Neuronal stem cell (in vitro differentiated cells): ENCODE measurements around the gene RAD9A.
A peak's percentile ranks its signal among the peaks of the same experiment; 100 is the strongest.

Experiments used
- DNase-seq: peaks from one replicate; pipeline ENCODE4 v3.0.0-alpha.2; 2013; ENCODE audit warnings: low spot score
- H2AFZ ChIP-seq: one replicate; pipeline ENCODE4 v1.6.1; 2013; ENCODE audit warnings: mild to moderate bottlenecking, low read length, inconsistent platforms
- H2AK5ac ChIP-seq: 2 replicates; pipeline ENCODE4 v1.6.1; 2013; ENCODE audit warnings: low read depth, mild to moderate bottlenecking, inconsistent platforms, low read length, moderate library complexity, mixed read lengths
- H2BK120ac ChIP-seq: 2 replicates; pipeline ENCODE4 v1.6.1; 2013; ENCODE audit warnings: low read depth, mild to moderate bottlenecking, inconsistent platforms, low read length, moderate library complexity, mixed read lengths
- H2BK12ac ChIP-seq: one replicate; pipeline ENCODE4 v1.6.1; 2013; ENCODE audit warnings: low read length, inconsistent platforms
- H2BK15ac ChIP-seq: 2 replicates; pipeline ENCODE4 v1.6.1; 2013; ENCODE audit warnings: mild to moderate bottlenecking, low read length, inconsistent platforms, mixed read lengths
- H2BK5ac ChIP-seq: one replicate; pipeline ENCODE4 v1.6.1; 2013; ENCODE audit warnings: inconsistent platforms, mild to moderate bottlenecking, low read length, moderate library complexity
- H3K14ac ChIP-seq: one replicate; pipeline ENCODE4 v1.6.1; 2013; ENCODE audit warnings: low read length, inconsistent platforms
- H3K18ac ChIP-seq: 2 replicates; pipeline ENCODE4 v1.6.1; 2013; ENCODE audit warnings: low read length, inconsistent platforms
- H3K23ac ChIP-seq: 2 replicates; pipeline ENCODE4 v1.6.1; 2013; ENCODE audit warnings: low read depth, mild to moderate bottlenecking, mixed read lengths, low read length, inconsistent platforms; ENCODE audit not compliant: poor library complexity
- H3K27ac ChIP-seq: replicated peaks from 3 replicates; pipeline ENCODE4 v1.5.1; 2013; ENCODE audit warnings: low read length, inconsistent platforms
- H3K27me3 ChIP-seq, 3 experiments: 2 replicates each; pipeline ENCODE4 v1.6.1; 2013; ENCODE audit warnings: low read length in 3 of 3, mild to moderate bottlenecking in 2 of 3, inconsistent platforms in 1 of 3, low read depth in 1 of 3, mixed read lengths in 1 of 3, moderate library complexity in 1 of 3; ENCODE audit not compliant: control insufficient read depth in 3 of 3, insufficient read depth in 3 of 3
- H3K36me3 ChIP-seq, 2 donors: replicated peaks in 1 of 2; 2 replicates each; pipeline ENCODE4 v1.6.1; 2013; ENCODE audit warnings: low read length in 2 of 2; ENCODE audit not compliant: control insufficient read depth in 2 of 2, insufficient read depth in 2 of 2
- H3K4ac ChIP-seq: 2 replicates; pipeline ENCODE4 v1.6.1; 2013; ENCODE audit warnings: inconsistent platforms, mild to moderate bottlenecking, low read length, moderate library complexity
- H3K4me1 ChIP-seq, 2 donors: 1 replicate in 1 of 2; 2 replicates in 1 of 2; pipeline ENCODE4 v1.6.1; 2013; ENCODE audit warnings: low read length in 2 of 2, low read depth in 1 of 2; ENCODE audit not compliant: control insufficient read depth in 2 of 2, insufficient read depth in 1 of 2
- H3K4me2 ChIP-seq: one replicate; pipeline ENCODE4 v1.6.1; 2013; ENCODE audit warnings: mild to moderate bottlenecking, low read length, inconsistent platforms; ENCODE audit not compliant: insufficient read depth, poor library complexity, severe bottlenecking
- H3K4me3 ChIP-seq, 2 donors: 2 replicates each; pipeline ENCODE4 v1.5.1; 2013; ENCODE audit warnings: low read length in 2 of 2, mild to moderate bottlenecking in 2 of 2, inconsistent platforms in 1 of 2, moderate library complexity in 1 of 2
- H3K79me1 ChIP-seq: one replicate; pipeline ENCODE4 v1.6.1; 2013; ENCODE audit warnings: low read depth, mild to moderate bottlenecking, inconsistent platforms, low read length, moderate library complexity
- H3K9ac ChIP-seq: one replicate; pipeline ENCODE4 v1.6.1; 2013; ENCODE audit warnings: mild to moderate bottlenecking, low read depth, low read length, inconsistent platforms; ENCODE audit not compliant: poor library complexity
- H3K9me3 ChIP-seq, 2 donors: replicated peaks in 1 of 2; 2 replicates each; pipeline versions ENCODE3 to v1.6.1; 2013; ENCODE audit warnings: low read length in 2 of 2, mild to moderate bottlenecking in 2 of 2, inconsistent platforms in 1 of 2, low read depth in 1 of 2, mixed read lengths in 1 of 2, moderate library complexity in 1 of 2; ENCODE audit not compliant: control insufficient read depth in 2 of 2, insufficient read depth in 1 of 2
- H4K8ac ChIP-seq: one replicate; pipeline ENCODE4 v1.6.1; 2013; ENCODE audit warnings: low read depth, mild to moderate bottlenecking, inconsistent platforms, low read length, moderate library complexity
- H4K91ac ChIP-seq: one replicate; pipeline ENCODE4 v1.6.1; 2013; ENCODE audit warnings: low read length, low read depth, mild to moderate bottlenecking, inconsistent platforms; ENCODE audit not compliant: poor library complexity
- WGBS, 2 donors: extraction: QIAGEN DNeasy Blood & Tissue Kit; methylation state at CpG; one replicate each; pipeline ENCODE4 v1.1.7; 2013; ENCODE audit warnings: missing lambda C conversion rate in 2 of 2, mixed read lengths in 1 of 2; ENCODE audit not compliant: insufficient read length in 2 of 2, insufficient replicate concordance in 1 of 2; ENCODE audit errors: extremely low coverage in 2 of 2; 5-methylcytosine and 5-hydroxymethylcytosine counted together

Gene RAD9A

DNA sequence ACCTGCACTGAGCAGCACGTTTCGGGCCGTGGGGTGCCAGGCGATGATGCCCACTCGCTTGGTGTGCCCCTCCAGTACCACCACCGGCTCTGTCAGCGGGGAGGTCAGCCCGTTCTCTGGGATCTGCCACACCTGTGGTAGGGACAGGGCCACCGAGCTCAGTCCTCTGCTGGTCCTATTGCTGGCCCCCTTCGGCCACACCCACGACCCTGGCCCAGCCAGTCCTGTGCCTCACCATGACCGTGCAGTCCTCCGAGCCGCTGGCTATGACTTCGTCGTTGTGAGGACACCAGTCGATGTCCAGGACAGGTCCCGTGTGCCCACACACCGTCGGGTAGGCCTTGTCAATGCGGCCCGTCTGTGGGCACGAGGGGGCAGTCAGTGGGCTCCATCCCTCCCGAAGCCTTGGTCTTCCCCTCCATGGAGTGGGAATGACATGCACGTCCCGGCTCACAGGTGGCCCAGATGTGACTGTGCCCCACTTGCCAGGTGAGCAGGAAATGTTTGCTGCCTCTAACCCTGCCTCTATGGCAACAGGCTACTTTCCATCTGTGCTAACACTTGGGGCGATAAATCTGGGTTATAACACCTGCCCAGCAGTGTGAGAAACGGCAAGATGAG is 50.1 kb downstream of the RAD9A start:
- no peak overlapping the region for H3K18ac ChIP-seq
- H3K27ac ChIP-seq: no peak overlapping the region
- peak overlapping the region in 1 of 2 donors; percentile 83 for H3K4me3 ChIP-seq
- H4K91ac ChIP-seq: no peak overlapping the region
- H3K27me3 ChIP-seq: peaks cover 0 to 3% (median 0%) of the 10 kb centered on the region in 3 experiments
- H3K14ac ChIP-seq: peak overlapping the region; percentile 21
- WGBS, 2 donors: no CpG with 5 or more reads among the region's 28 CpGs
- H3K23ac ChIP-seq: peak overlapping the region; percentile 73
- peaks cover 2 to 3% of the 10 kb centered on the region in 2 donors for H3K4me1 ChIP-seq
- H3K9ac ChIP-seq: no peak overlapping the region
- H2BK12ac ChIP-seq: peak overlapping the region; percentile 84
- peaks cover 5% of the 10 kb centered on the region for H3K79me1 ChIP-seq
- no peak overlapping the region for H3K4ac ChIP-seq
- H3K9me3 ChIP-seq: no peaks in the 10 kb centered on the region
- peak overlapping the region; percentile 26 for H2BK15ac ChIP-seq
- H2AK5ac ChIP-seq: peak overlapping the region; percentile 37
- H2BK120ac ChIP-seq: no peak overlapping the region
- H2BK5ac ChIP-seq: no peak overlapping the region
- H3K4me2 ChIP-seq: no peak overlapping the region
- peaks cover 18 to 44% of the 10 kb centered on the region in 2 donors for H3K36me3 ChIP-seq
- no peak for DNase-seq
- no peak overlapping the region for H2AFZ ChIP-seq
- no peak overlapping the region for H4K8ac ChIP-seq

DNA sequence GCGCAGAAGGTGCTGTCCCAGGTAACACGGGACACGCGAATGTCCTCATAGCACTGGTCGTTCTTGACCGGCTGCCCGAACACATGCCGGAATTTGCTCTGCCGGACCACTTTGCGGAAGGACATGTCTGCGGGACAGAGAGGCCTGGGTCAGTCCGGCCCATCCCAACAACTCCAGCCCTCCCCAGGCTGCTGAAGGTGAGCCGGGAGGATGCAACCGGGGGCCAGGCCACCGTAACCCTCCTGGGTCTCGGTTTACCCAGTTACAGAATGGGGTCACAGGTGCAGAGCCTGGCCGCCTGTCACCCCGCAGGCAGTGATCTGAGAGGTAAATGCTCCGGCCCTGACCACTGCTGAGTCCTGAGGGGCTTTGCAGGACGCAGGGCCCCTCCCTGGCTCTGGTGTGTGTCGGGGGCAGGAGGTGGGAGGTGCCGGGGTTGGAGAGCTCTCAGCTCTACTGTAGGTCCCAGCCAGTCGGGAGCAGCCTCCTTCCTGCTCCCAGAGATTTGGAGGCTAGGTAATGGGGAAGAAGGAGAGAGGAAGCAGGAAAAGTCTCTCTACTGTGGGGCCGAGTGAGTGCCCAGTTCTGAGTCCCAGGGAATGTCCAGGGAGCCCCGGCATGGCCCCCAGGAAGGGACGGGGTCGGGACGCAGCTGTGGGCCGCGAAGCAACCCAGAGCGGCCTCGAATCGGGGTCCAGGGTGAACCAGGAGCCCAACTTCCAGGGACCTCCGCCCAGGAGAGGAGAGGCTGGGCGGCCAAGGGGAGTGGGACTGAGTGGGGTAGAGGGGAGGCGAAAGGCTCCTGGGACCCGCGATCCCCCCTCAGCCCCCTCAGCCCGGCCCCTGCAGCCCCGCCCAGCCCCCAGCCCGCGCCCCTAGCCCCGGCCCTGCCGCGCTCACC is 51.0 kb downstream of the RAD9A start:
- peak overlapping the region; percentile 83 to 97 for H3K4me3 ChIP-seq

GRCh38 chr11:67445515-67445914 is 53.7 kb downstream of the RAD9A start:
- Histone ChIP-seq H2AFZ (no peak overlapping the region), H2AK5ac (peak overlapping the region; percentile 47), H2BK15ac (no peak overlapping the region), H3K36me3 (peaks cover 9 to 16% of the 10 kb centered on the region in 2 donors), H3K18ac (no peak overlapping the region), H4K8ac (no peak overlapping the region), H3K27me3 (peaks cover 0 to 1% (median 0%) of the 10 kb centered on the region in 3 experiments), H3K14ac (no peak overlapping the region), H2BK12ac (no peak overlapping the region), H2BK5ac (no peak overlapping the region), H3K4ac (no peak overlapping the region), H2BK120ac (no peak overlapping the region), H3K4me3 (no peak overlapping the region), H3K23ac (peak overlapping the region; percentile 55), H3K79me1 (peaks cover 5% of the 10 kb centered on the region), H3K27ac (no peak overlapping the region), H3K9ac (no peak overlapping the region), H3K4me2 (no peak overlapping the region), H3K9me3 (no peaks in the 10 kb centered on the region), H4K91ac (no peak overlapping the region), H3K4me1 (peaks cover 4 to 8% of the 10 kb centered on the region in 2 donors)
- WGBS, 2 donors: no CpG with 5 or more reads among the region's 5 CpGs
- no peak for DNase-seq

More for the DNA sequence above, 51.0 kb downstream of the RAD9A start:
- H3K9me3 ChIP-seq: no peaks in the 10 kb centered on the region
- peak overlapping the region; percentile 82 for H3K14ac ChIP-seq
- H3K27ac ChIP-seq: no peak overlapping the region
- WGBS, 2 donors: no CpG with 5 or more reads among the region's 45 CpGs
- H3K4me2 ChIP-seq: peak overlapping the region; percentile 86
- H3K36me3 ChIP-seq: peaks cover 15 to 38% of the 10 kb centered on the region in 2 donors
- H3K79me1 ChIP-seq: peaks cover 5% of the 10 kb centered on the region
- peak overlapping the region; percentile 91 for H2BK120ac ChIP-seq
- H3K18ac ChIP-seq: peak overlapping the region; percentile 94
- H3K27me3 ChIP-seq: peaks cover 0 to 3% (median 0%) of the 10 kb centered on the region in 3 experiments
- peak overlapping the region; percentile 89 for H2BK15ac ChIP-seq
- peak overlapping the region; percentile 89 for H2AFZ ChIP-seq
- no peak for DNase-seq
- peaks cover 2 to 3% of the 10 kb centered on the region in 2 donors for H3K4me1 ChIP-seq
- H3K4ac ChIP-seq: peak overlapping the region; percentile 97
- peak overlapping the region; percentile 53 for H2BK5ac ChIP-seq
- peak overlapping the region; percentile 58 for H2BK12ac ChIP-seq
- H3K9ac ChIP-seq: peak overlapping the region; percentile 91
- peak overlapping the region; percentile 55 for H3K23ac ChIP-seq
- H4K91ac ChIP-seq: no peak overlapping the region
- peak overlapping the region; percentile 88 for H2AK5ac ChIP-seq
- H4K8ac ChIP-seq: no peak overlapping the region
